Measurements from ENCODE around the gene CHD6. TPM values are rescaled to one million over a fixed set of nuclear protein-coding genes. Genes with fewer than 3 reads are reported as not detected.

The CHD6 gene
- total RNA-seq, 2 donors from 2014 or later: 40.9 to 72.0 TPM

- no peaks in the 10 kb centered on the region for H3K27me3 ChIP-seq (replicated peaks; ENCODE audit: insufficient read depth)
- TF ChIP-seq POLR2AphosphoS5 (IDR thresholded peaks at IDR 0.05) (no peak), POLR2A (IDR thresholded peaks at IDR 0.05) (no peak)
- TF ChIP-seq, protein P1, sequence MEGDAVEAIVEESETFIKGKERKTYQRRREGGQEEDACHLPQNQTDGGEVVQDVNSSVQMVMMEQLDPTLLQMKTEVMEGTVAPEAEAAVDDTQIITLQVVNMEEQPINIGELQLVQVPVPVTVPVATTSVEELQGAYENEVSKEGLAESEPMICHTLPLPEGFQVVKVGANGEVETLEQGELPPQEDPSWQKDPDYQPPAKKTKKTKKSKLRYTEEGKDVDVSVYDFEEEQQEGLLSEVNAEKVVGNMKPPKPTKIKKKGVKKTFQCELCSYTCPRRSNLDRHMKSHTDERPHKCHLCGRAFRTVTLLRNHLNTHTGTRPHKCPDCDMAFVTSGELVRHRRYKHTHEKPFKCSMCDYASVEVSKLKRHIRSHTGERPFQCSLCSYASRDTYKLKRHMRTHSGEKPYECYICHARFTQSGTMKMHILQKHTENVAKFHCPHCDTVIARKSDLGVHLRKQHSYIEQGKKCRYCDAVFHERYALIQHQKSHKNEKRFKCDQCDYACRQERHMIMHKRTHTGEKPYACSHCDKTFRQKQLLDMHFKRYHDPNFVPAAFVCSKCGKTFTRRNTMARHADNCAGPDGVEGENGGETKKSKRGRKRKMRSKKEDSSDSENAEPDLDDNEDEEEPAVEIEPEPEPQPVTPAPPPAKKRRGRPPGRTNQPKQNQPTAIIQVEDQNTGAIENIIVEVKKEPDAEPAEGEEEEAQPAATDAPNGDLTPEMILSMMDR (IDR thresholded peaks at IDR 0.05): no peak
- WGBS: 81% methylated on average over 13 of the region's 13 CpGs
- H3K4me1 ChIP-seq (replicated peaks): no peaks in the 10 kb centered on the region
- intact Hi-C loops (cut with DNase I): no loop called here
- no peaks in the 10 kb centered on the region for H3K36me3 ChIP-seq
- DNase-seq (ENCODE audit: low spot score): no peak
- H3K4me3 ChIP-seq: no peak overlapping the region
- no peak overlapping the region for H3K27ac ChIP-seq
- no peaks in the 10 kb centered on the region for H3K9me3 ChIP-seq
These were observed 250.8 kb downstream of the CHD6 start for GRCh38 chr20:41367393-41367695.

DNA sequence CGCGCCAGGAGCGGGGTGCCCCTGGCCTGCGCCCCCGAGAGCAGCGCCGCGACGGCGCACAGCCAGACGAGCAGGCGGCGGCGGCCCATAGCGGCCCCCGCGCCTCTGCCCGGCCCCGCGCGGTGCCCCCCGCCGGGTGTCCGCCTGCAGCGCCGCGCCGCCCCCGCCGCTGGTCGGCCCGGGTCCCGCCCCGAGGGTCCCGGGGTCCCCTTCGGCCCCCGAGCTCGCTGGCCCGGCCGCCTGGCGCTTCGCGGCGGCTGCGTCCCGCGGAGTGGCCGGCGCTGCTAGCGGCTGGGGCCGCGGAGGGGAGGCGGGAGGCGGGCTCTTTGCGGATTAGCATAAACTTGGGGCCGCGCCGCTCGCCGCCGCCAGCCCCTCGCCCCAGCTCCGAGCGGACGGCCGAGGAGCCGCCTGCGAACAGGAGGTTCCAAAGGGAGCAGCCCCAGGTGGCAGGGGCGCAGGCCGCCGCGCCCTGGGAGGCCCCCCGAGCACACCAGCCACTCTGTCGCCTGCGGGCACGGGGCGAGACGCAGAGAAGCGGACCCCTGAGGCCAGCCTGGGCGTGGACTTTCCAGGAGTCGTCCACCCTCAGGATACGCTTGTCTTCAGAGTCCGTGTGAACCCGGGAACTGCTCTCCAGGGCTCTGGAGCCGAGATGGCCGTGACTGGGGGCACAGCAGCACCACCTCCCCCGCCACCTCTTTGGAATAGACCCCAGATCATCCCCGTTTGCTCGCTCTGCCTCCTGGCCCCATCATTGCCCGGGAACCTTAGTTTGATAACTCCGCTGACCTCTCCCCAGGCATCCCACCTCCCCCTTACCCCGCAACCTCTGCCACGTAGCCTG, 251.4 kb downstream of the CHD6 start, which contains the start of gene EMILIN3:
TSS of gene EMILIN3 (minus strand) at position 273 of the 847 bp plus-strand sequence. CDS start at position 89, 184 bp downstream.
- intact Hi-C loops (cut with DNase I): no loop called here
- 52% methylated on average over 15 of the region's 93 CpGs for WGBS
- Histone ChIP-seq H3K27me3 (replicated peaks; ENCODE audit: insufficient read depth) (no peaks in the 10 kb centered on the region), H3K27ac (peak within 1 kb of the TSS in 1 of 2 donors; percentile 33), H3K9me3 (no peaks in the 10 kb centered on the region), H3K4me3 (peak within 1 kb of the TSS; percentile 33 to 44), H3K4me1 (replicated peaks) (no peaks in the 10 kb centered on the region), H3K36me3 (no peaks in the 10 kb centered on the region)
- TF ChIP-seq, protein P1 (IDR thresholded peaks at IDR 0.05): no peak
- TF ChIP-seq POLR2AphosphoS5 (IDR thresholded peaks at IDR 0.05) (no peak), POLR2A (IDR thresholded peaks at IDR 0.05) (no peak)
- DNase-seq (ENCODE audit: low spot score): no peak

GRCh38 chr20:41365777-41366545, 252.2 kb downstream of the CHD6 start:
- Histone ChIP-seq H3K27me3 (replicated peaks; ENCODE audit: insufficient read depth) (no peaks in the 10 kb centered on the region), H3K4me3 (peak overlapping the region; percentile 33 to 44), H3K36me3 (no peaks in the 10 kb centered on the region), H3K9me3 (no peaks in the 10 kb centered on the region), H3K4me1 (replicated peaks) (no peaks in the 10 kb centered on the region), H3K27ac (peak overlapping the region in 1 of 2 donors; percentile 33)
- intact Hi-C loops (cut with DNase I): no loop called here
- TF ChIP-seq, protein P1 (IDR thresholded peaks at IDR 0.05): no peak
- TF ChIP-seq POLR2A (IDR thresholded peaks at IDR 0.05) (no peak), POLR2AphosphoS5 (IDR thresholded peaks at IDR 0.05) (no peak)
- WGBS: 6% methylated on average over 61 of the region's 76 CpGs
- no peak for DNase-seq (ENCODE audit: low spot score)

DNA sequence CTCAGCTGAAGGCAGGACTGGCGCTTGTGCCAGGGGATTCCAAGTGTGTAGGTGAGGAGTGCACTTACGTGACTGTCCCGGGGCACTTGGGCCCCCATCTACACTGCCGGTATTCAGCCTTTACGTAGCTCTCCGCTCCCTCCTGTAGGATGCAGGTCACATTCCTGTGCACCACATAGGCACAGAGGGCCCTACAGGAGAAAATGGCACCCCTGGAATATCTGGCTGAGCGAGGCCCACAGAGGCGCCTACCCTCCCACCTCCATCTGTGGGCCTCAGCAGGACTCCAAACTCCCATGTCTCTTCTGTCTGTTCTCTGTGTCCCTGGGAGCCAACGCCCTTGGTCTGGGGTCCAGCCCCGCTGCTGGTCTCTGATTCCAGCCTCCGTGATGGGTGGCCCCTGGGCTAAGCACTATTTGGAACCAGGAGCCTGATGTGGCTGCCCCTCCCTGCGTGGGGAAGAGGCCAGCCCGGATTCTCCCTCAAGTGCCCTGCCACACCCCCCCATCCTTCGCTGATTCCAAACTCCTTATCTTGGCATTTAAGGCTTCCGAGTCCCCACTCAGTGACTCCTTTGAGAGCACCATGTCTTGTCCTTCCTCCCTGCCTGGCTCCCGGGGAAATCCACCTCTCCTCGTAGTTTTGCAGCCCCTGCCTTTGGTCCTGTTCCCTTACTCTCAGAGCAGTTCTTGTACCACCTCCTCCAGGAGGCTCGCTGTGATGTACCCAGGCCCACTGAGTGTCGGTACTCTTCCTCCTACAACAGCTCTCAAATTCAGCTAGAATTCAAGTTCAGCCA, 253.0 kb downstream of the CHD6 start:
- WGBS: 87% methylated on average over 19 of the region's 19 CpGs
- TF ChIP-seq POLR2AphosphoS5 (IDR thresholded peaks at IDR 0.05): no peak
- TF ChIP-seq, protein P1 (IDR thresholded peaks at IDR 0.05): no peak
- TF ChIP-seq POLR2A (IDR thresholded peaks at IDR 0.05): no peak
- Histone ChIP-seq H3K27me3 (replicated peaks; ENCODE audit: insufficient read depth) (no peaks in the 10 kb centered on the region), H3K4me3 (peak overlapping the region in 1 of 2 donors; percentile 44), H3K4me1 (replicated peaks) (no peaks in the 10 kb centered on the region), H3K9me3 (no peaks in the 10 kb centered on the region), H3K27ac (no peak overlapping the region), H3K36me3 (no peaks in the 10 kb centered on the region)
- no peak for DNase-seq (ENCODE audit: low spot score)
- intact Hi-C loops (cut with DNase I): no loop called here

Measured in prostate gland (tissue), 2 donors.